DMS79 (cell line): ENCODE data around the gene KLHL18.
A peak's percentile ranks its signal among the peaks of the same experiment; 100 is the strongest.
"Not testable (repeated sequence)": the region's sequence is repeated elsewhere in the genome, so short reads cannot be mapped to it uniquely, and the experiment has no call there.

Source experiments
- DNase-seq: peaks from one replicate; lab custom pipeline; 2025; lab: John Stamatoyannopoulos, UW

The KLHL18 gene

DNA sequence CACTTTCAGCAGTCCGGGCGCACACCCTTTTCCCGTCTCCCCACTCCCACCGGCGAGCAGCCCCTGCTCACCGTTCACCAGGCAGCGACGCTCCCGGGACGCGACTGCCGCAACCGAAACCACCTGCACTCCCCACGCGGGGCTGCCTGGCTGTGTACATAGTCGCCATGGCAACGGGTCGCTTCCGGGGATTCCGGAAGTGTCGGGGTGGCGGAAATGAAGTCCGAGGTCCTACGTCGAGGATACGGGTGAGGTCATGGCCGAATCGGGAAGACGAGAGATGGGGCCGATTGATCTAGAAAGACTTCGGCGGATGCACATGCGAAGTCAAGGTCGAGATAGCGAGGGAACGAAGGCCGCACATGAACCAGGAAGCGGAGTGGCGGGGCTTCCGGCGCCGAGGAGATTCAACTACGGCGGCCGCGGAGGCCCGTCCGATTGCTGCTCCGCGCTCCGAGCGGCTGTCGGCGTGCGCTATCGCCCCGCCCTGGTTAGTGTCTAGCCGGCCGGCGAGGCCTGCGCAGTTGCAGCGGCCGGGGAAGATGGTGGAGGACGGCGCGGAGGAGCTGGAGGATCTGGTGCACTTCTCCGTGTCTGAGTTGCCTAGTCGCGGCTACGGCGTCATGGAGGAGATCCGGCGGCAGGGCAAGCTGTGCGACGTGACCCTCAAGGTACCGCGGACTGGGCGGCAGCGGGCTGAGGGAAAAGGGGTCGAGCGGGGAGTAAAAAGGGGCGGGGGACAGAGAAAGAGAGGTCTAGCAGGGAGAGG lies at the start of gene KLHL18, which contains the start of gene KIF9:
KLHL18 (plus strand) TSS at position 521 of the 769 bp plus-strand sequence; CDS start at position 543, 22 bp downstream.
KIF9 (minus strand) TSS at position 376 of the 769 bp plus-strand sequence. CDS start 5,425 bp downstream, outside the sequence.
- DNase-seq: peak; percentile 60

DNA sequence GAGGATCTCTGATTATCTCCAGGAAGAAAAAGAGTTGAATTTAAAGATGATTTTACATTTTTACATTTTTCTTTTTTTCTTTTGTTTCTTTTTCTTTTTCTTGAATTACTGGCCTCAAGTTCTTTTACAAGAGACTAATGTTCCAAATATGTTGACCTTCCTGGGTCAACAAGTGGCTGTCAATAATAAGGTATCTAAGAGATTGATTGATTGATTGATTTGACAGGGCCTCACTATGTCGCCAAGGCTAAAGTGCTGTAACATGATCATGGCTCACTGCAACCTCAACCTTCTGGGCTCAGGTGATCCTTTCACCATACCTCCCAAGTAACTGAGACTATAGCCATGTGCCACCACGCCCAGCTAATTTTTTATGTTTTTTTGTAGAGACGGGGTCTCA lies 44.7 kb upstream of the KLHL18 start:
- DNase-seq: no peak

DNA sequence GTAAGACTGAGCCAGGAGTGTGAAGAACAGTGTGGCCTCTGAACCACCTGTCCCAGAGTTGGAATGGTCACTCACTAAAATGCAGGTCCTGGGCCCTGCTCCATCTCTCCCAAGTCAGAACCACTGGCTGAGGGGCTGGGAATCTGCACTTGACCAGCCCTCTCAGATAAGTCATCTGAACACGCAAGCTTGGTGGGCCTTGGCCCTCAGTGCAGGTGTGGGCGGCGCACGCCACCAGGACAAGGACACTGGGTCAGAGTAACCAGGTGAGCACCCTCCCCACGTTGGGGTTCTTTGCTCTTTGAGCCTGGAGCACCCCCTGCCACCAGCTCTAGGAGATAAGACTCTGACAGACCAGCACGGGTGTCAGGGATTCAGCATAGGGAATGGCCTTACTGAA lies 42.8 kb upstream of the KLHL18 start:
- no peak for DNase-seq

DNA sequence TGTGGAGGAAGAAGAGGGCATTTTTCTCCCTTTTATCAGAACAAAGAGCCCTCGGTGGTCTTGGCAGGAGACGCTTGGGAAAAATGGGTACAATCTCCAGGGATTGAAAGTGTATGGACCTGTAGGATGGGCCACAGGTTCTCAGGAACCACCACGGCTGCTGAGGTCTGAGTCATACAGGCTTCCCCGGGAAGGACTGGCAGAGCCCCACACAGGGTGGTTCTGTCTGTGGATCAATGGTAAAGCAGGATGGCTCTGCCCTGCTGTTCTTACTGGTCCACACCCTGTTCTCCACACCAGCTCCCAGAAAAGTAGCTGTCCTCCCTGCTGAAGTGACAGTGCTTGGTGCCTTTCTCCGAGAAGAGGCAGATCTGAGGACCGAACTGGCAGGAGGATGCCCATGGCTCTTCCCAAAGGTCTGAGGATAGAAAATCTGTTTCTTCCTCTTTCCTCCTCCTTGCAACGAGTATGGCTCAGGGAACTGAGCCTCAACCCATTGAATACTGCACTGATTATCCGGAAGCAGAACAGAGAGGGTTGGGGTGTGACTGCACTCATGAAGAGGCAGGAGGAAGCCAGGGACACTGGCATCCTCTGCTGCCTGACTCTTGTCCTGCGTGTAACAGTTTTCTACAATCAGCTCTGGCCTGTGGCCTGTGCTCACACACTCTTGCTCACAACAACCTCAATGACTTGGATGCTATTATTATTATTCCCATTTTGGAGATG lies 39.2 kb upstream of the KLHL18 start:
- no peak for DNase-seq

DNA sequence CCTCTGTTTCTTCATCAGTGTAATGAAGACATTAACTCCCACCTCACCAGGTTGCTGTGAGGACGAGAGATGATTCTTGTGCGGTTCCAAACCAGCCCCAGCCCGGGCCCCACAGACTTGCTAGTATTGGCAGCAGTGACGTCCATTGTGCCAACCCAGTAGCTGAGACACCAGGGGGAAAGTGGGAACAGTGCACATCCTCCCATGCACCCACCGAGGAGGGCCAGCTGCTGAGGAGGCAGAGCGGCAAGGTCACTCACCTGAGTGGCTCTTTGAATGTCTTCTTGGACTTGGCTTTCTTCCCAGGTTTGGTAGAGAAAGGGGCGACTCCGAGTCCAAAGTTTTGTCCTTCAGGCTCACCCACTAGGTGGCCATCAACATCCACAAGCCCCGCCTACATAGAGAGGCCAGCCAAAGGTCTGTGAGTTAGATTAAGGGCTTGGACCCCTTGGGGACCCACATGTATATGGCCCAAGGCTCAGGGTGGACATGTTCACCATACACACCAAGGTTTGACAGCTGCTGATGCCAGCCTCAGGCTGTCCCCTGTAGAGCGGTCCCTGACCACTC lies 38.1 kb upstream of the KLHL18 start:
- DNase-seq: no peak

DNA sequence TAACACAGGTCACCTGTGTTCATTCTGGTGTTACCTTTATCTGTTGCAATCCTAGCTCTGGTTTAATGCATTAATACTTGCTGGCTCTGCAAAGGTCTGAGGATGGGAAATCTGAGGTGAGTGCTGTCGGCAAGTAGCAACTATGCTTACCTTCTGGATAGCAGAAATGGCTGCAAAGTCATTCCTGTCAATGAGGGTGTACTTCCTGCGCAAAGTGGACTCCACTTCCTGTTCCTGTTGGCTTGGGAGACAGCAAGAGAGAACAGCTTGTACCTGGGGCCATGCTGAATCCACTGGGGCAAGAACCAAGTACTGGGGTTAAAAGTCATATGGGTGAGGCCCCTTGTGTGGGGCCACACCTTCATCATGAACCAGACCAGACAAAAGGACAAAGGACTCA lies 37.5 kb upstream of the KLHL18 start:
- DNase-seq: no peak

DNA sequence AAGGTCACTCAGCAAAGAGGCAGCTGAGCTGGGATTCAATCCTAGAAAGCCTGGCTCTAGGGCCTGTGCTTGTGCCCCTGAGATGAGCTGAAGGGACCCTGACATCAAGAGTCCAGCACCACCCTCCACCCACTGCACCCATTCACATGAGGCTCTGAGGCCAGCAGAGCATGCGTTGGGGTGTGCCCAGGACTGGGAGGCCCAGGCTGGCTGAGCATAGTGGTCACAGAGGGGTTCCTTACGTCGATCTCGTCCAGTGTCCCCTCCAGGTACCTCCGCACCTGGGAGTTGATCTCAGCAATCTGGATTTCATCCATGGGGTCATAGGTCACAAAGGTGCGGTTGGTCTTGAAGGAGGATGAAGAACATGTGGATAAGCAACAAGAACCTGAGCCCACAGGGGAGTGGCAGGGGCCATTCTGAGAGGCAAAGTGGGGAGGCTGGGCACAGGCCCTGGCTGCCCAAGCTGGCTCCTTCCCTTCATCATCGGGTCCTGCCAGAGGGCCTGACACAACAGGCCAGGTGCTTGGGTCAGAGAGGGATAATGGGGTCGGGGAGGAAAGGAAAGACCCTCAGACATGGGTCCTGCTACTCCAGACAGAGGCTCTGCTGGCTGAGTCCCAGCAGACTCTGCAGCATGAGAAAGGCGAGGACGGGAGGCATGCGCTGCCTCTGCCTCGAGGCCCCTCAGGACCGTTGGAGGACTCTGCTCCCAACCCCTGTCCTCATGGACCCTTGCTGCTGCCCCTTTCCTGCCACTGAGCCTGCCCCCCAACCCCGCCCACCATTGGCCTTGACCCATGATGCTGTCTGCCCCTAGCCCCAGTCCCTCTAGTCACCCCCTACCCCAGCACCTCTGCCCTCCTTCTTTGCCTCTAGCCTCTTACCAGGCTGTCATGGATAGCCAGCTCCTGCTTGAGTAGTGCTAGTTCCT lies 35.3 kb upstream of the KLHL18 start:
- DNase-seq: no peak

DNA sequence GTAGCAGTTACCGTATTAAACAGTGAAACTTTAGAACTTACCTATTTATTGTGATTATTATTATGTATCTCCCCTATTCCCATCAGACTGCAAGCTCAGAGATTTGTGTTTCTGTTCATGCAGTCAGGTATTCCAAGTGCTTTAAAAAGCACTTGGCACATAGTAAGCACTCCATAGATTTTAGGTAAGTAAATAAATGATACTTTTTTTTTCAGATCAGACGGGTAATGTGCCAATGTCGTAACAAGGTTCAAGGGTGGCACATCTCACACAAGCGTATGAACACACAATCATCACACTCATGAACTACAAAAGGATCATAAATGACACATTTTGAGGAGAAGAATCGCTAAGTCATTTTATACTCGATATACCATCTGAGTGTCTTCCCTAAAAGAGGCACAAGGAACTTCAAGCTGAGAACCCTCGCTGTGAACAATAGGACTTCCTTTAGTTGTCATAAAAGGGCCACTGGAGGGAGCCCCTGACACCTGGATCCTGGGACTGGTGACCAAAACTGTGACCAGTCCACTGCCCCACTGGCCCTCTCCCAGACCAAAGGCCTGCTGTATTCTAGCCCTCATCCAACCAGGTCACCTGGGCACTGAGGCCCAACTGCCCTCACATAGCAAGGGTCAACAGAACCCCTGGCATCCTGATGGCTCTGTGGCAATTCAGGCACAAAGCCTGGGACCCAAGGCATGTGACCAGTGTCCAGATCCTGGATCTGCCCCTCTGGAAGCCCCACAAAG lies 32.3 kb upstream of the KLHL18 start:
- DNase-seq: no peak

DNA sequence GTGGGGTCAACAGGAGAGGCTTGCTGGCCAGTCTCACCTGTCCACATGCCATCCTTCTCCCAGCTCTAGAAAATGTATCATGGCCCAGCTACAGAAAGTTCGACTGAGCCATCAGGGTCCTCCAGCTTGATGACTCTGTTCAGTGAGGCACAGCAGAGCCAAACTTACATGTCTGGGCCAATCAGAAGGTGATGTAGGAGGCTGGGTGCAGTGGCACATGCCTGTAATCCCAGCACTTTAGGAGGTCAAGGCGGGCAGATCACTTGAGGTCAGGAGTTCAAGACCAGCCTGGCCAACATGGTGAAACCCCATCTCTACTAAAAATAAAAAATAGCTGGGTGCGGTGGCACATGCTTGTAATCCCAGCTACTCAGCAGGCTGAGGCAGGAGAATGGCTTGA lies 31.7 kb upstream of the KLHL18 start:
- not testable (repeated sequence) for DNase-seq

DNA sequence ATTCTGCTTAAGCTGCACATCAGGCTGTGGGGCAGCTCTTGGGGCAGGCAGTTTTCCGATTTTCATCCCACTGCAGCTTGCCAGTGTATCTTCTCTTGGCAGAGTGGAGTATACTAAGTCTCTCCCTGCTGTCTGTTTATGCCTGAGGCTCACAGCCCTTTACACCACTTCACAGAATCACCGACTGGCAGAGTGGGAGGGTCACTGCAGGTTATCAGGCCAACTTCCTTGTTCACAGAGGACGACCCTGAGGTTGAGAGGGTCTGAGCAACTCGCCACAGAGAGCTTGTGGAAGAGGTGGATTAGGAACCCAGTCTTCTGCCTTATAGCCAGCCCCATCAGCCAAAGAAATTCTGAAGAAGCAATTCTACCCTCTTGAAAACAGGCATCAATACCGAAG lies 31.1 kb upstream of the KLHL18 start:
- DNase-seq: no peak

DNA sequence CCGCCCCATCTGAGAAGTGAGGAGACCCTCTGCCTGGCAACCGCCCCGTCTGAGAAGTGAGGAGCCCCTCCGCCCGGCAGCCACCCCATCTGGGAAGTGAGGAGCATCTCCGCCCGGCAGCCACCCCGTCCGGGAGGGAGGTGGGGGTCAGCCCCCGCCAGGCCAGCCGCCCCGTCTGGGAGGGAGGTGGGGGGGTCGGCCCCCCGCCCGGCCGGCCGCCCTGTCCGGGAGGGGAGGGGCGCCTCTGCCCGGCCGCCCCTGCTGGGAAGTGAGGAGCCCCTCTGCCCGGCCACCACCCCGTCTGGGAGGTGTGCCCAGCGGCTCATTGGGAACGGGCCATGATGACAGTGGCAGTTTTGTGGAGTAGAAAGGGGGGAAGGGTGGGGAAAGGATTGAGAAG lies 26.4 kb upstream of the KLHL18 start:
- not testable (repeated sequence) for DNase-seq

DNA sequence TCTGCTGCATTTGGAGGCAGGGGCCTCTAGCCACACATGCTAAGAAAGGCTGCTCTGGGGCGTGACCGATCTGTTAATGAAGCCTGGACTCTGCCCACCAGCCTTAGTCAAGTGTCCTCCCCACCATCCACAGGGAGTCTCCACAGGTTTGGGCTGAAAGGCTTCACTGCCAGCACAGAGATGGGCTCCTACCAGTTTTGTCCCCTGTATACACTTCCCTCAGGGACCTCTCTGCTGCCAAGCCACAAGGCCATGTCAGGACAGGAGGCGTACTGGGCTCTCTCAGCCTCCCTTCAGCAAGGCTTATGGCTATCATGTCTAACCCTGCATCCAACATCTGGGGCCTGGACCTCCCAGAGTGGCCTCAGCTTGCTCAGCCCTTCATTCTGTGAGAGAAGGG lies 23.6 kb upstream of the KLHL18 start:
- no peak for DNase-seq

DNA sequence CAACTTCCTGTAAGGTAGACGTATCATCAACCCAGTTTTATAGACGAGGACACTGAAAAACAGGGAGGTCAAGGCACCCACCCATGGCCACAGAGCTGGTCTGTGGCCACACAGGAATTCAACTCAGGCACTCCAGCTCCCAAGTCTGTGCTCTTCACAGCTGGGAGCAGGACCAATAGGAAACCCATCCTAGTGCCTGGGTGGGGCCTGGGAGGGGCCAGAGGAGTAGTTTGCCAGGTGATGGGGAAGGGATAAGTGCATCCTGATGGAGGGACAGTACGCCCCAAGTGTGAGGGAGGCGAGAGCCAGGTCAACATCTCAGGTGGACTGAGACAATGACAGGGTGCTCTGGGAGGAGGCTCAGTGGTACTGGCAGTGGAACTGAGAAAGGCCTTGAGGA lies 22.1 kb upstream of the KLHL18 start:
- no peak for DNase-seq

DNA sequence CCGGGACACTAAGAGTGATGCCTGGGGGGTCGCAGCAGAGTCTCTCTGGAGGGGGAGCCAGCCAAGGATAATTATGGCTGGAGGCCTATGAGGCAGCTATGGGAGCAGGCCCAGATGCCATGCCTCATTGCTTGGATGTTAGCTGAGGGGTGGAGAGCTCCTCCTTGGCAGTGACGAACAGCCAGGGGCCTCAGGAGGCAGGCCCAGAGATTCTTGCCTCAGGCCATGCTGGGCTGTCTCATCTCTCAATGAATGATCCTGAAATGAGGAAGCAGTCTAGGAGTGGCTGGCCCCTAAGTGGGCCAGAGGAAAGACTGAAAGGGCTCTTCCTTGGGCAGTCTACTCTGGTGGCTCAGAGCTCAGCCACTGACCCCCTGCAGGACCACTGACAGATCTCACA lies 21.4 kb upstream of the KLHL18 start:
- no peak for DNase-seq

DNA sequence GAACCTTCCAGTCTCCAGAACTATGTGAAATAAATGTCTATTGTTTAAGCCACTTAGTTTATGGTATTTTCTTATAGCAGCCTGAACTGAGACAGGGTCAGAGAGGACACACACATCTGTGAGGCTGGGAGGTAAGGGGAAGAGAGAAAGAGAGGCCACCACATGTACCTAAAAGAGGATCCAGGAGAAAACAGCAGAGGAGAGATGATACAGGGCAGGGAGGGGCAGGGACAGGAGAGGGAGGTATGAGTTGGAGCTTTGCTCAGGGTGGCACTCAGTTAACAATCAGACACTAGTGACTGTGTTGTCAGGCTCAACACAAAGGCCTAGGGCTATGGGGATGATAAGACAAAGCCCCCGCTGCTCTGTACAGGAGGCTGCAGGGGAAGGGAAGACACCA lies 17.7 kb upstream of the KLHL18 start:
- no peak for DNase-seq

DNA sequence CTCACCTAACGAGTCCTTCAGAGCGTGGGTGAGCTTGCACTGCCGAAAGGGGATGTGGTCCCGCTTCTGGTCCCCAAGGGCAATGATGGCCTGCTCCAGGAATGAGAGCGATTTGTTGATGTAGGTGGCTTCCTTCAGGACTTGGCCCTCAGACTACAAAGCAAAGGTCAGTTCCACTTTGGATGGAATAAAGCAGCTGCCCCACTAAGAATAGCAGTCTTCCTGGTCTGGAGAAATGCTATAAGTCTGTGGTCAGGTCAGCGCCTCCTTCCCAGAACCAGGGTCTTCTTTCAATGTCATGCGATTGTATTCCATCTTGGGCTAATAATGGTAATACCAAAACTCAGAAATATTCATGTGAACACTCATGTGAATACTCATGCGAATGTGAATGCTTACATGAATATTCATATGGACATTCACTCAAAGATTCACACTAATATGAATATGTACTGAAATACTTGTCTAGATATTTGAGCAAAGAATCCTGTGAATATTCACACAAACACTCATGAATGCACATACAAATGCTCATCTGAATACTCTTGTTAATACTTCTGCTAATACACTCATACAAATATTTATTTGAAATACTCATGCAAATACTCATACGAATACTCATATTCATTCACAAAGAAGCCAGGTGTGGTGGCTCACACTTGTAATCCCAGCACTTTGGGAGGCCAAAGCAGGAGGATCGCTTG lies 16.9 kb upstream of the KLHL18 start:
- no peak for DNase-seq

DNA sequence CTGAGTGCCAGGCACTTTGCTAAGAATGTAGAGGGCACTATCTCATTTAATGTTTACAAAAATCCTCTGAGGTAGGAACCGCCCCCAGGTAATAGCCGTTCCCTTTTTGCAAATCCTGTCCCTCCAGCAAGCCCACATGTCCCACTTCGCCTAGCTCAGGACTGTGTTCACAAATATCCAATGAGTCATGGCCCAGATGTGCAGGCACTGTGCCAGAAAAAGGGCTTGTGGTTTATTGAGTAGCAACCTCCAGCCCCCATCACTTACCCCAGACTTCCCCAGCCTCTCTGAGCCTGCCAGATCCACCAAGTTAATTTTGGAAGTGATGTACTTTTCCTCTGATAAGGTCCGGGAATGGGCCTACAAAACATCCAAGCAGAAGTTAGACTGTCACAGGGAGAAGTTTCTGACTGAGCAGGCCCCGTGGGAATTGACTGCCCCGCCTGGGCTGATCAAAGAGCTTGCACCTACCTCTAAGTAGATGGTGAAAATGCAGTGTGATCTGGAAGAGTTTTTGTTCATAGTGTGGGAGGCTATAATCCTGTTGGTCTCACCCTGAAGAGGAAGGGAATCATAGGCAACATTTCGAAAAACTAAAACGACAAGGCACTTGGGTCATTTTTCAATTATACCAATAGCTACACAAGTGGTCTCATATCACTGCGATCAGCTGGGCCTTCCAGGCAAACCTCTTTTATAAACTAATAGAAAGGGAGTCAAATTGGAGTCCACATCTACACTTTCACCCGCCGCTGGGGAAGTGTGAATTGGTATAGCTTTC lies 15.8 kb upstream of the KLHL18 start:
- no peak for DNase-seq

DNA sequence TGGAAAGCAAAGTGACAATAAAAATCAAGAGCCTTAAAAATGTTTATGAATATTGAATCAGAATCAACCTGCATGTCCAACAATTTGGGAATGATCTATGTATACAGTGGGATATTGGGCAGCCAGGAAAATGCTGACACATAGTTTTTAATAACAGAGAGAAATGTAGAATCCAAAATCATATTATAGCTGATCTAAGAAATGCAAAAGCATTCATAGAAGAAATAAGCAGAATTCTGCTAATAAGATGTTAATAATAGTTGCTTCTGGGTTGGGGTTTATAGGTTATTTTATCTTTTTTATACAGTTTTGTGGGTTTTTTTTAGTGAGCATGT lies 15.3 kb upstream of the KLHL18 start:
- DNase-seq: no peak

DNA sequence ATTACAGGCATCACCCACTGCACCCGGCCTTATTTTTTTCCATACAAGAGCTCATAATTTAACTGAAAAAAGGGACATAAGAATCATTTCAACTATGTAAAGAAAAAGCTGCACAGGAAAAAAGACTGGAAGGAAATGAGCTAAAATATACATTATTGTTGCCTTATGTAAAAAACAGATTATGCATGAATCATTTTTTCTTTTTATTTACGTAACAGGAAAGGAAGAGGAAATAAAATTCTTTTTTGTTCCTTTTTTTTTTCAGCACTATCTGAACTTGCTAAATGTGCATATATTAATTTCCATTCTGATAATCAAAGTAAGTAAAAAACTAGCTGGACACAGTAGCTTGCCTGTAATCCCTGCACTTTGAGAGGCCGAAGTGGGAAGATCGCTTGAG lies 12.2 kb upstream of the KLHL18 start:
- DNase-seq: no peak

DNA sequence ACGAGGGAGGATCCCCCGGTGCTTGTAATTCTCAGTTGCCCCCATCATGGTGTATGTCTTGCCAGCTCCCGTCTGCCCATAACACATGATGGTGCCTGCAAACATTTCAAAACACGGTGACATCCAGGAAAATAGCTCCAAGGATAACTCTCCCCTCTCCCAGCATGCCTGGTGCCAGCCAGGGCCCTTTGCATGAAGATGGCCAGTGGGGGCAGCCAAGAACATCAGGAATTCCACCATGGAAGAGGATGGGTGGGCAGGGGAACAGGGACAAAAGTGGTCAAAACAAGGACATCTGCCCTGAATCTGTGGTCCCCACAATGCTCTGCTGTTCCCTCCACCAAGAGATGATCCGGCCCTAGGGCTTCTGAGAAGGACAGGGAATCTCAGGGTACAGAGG lies 9.2 kb upstream of the KLHL18 start:
- no peak for DNase-seq
